HEK293 (cell line): ENCODE data around the gene GSG1.

Source experiments
- CTCF ChIA-PET: fragments of 350-600 bp; formaldehyde crosslinking; extraction: SDS; loops from one replicate; lab custom pipeline; 2021; ENCODE audit warnings: antibody characterized with exemption; lab: Yijun Ruan, JAX
- POLR2A ChIA-PET: fragments of 300-600 bp; formaldehyde crosslinking; extraction: SDS; loops from one replicate; lab custom pipeline; 2020; ENCODE audit warnings: antibody characterized with exemption, inconsistent platforms; lab: Yijun Ruan, JAX
- H3K27ac ChIP-seq: fragments of 200-500 bp; sonication (Bioruptor generic); 2 replicates; pipeline ENCODE4 v1.5.1; 2014; ENCODE audit warnings: low read depth, low read length, control low read depth, inconsistent platforms; ENCODE audit errors: extremely low read depth
- H3K36me3 ChIP-seq, 2 experiments: fragments of 200-500 bp in 1 of 2; sonication (Bioruptor generic) in 1 of 2; 1 replicate in 1 of 2; 2 replicates in 1 of 2; pipeline ENCODE4 v1.5.1; 2014 to 2017; ENCODE audit warnings: inconsistent platforms in 2 of 2, low read length in 2 of 2; ENCODE audit not compliant: control insufficient read depth in 2 of 2, insufficient read depth in 1 of 2
- H3K4me1 ChIP-seq: fragments of 200-500 bp; sonication (Bioruptor generic); 2 replicates; pipeline ENCODE4 v1.5.1; 2014; ENCODE audit warnings: mild to moderate bottlenecking, low read length, inconsistent platforms; ENCODE audit not compliant: control insufficient read depth, insufficient read depth
- H3K4me3 ChIP-seq: 2 replicates; pipeline ENCODE4 v1.5.1; 2011; ENCODE audit warnings: low read depth, mild to moderate bottlenecking, control low read depth, low read length, moderate library complexity
- H3K9me3 ChIP-seq: fragments of 200-500 bp; sonication (Bioruptor generic); 2 replicates; pipeline ENCODE4 v1.5.1; 2014; ENCODE audit warnings: low read depth, low read length, inconsistent platforms; ENCODE audit not compliant: control insufficient read depth, insufficient read depth
- GLI2 ChIP-seq: fragments of 450-650 bp; formaldehyde crosslinking; IDR thresholded peaks from 2 replicates; pipeline ENCODE4; 2017; ENCODE audit warnings: missing biosample characterization, missing genetic modification characterization, low read depth, borderline replicate concordance
- GLI4 ChIP-seq: fragments of 450-650 bp; formaldehyde crosslinking; IDR thresholded peaks from 2 replicates; pipeline ENCODE4 v1.5.1; 2016; ENCODE audit warnings: missing biosample characterization, missing genetic modification characterization
- HOXC10 ChIP-seq: sonication (generic); formaldehyde crosslinking; IDR thresholded peaks from 2 replicates; pipeline ENCODE4 v1.8.1; 2023; ENCODE audit warnings: mild to moderate bottlenecking, missing genetic modification reagents
- KLF10 ChIP-seq: fragments of 450-650 bp; IDR thresholded peaks from 2 replicates; pipeline ENCODE4 v1.5.1; 2018; ENCODE audit warnings: missing biosample characterization, mild to moderate bottlenecking, missing genetic modification characterization
- KLF16 ChIP-seq: fragments of 450-650 bp; formaldehyde crosslinking; IDR thresholded peaks from 2 replicates; pipeline ENCODE4 v1.5.1; 2017; ENCODE audit warnings: missing biosample characterization, missing genetic modification characterization
- KLF7 ChIP-seq: fragments of 450-650 bp; formaldehyde crosslinking; IDR thresholded peaks from 2 replicates; pipeline ENCODE4 v1.5.1; 2016; ENCODE audit warnings: missing biosample characterization, missing genetic modification characterization, borderline replicate concordance
- PRDM1 ChIP-seq: fragments of 450-650 bp; formaldehyde crosslinking; IDR thresholded peaks from 2 replicates; pipeline ENCODE4; 2016; ENCODE audit warnings: missing biosample characterization, missing genetic modification characterization
- SETDB1 ChIP-seq: IDR thresholded peaks from one replicate; pipeline ENCODE4 v1.6.1; 2017; ENCODE audit warnings: mild to moderate bottlenecking, low read length, moderate library complexity, mixed read lengths; ENCODE audit not compliant: insufficient read length
- SP7 ChIP-seq: fragments of 450-650 bp; formaldehyde crosslinking; IDR thresholded peaks from 2 replicates; pipeline ENCODE4 v1.5.1; 2016; ENCODE audit warnings: missing biosample characterization, missing genetic modification characterization
- ZBTB48 ChIP-seq: fragments of 450-650 bp; formaldehyde crosslinking; IDR thresholded peaks from 2 replicates; pipeline ENCODE4 v1.5.1; 2016; ENCODE audit warnings: missing biosample characterization, missing genetic modification characterization
- ZNF138 ChIP-seq: fragments of 450-650 bp; formaldehyde crosslinking; IDR thresholded peaks from 2 replicates; pipeline ENCODE4 v1.5.1; 2016; ENCODE audit warnings: missing biosample characterization, missing genetic modification characterization, borderline replicate concordance
- ZNF335 ChIP-seq: fragments of 450-650 bp; formaldehyde crosslinking; conservative IDR thresholded peaks from 2 replicates; pipeline ENCODE4 v1.5.1; 2016; ENCODE audit warnings: missing biosample characterization, missing genetic modification characterization
- ZNF366 ChIP-seq: fragments of 450-650 bp; formaldehyde crosslinking; conservative IDR thresholded peaks from 2 replicates; pipeline ENCODE4 v1.5.1; 2016; ENCODE audit warnings: missing biosample characterization, missing genetic modification characterization
- ZNF37A ChIP-seq: fragments of 450-650 bp; IDR thresholded peaks from 2 replicates; pipeline ENCODE4 v1.5.1; 2018; ENCODE audit warnings: missing biosample characterization, missing genetic modification characterization
- ZNF404 ChIP-seq: fragments of 450-650 bp; formaldehyde crosslinking; IDR thresholded peaks from 2 replicates; pipeline ENCODE4 v1.5.1; 2017; ENCODE audit warnings: missing biosample characterization, missing genetic modification characterization
- ZNF529 ChIP-seq: fragments of 450-650 bp; formaldehyde crosslinking; IDR thresholded peaks from 2 replicates; pipeline ENCODE4 v1.5.1; 2017; ENCODE audit warnings: missing genetic modification characterization, missing biosample characterization; ENCODE audit not compliant: insufficient replicate concordance
- ZNF558 ChIP-seq: fragments of 450-650 bp; formaldehyde crosslinking; IDR thresholded peaks from 2 replicates; pipeline ENCODE4 v1.5.1; 2016; ENCODE audit warnings: missing biosample characterization, missing genetic modification characterization
- ZNF621 ChIP-seq: fragments of 450-650 bp; formaldehyde crosslinking; IDR thresholded peaks from 2 replicates; pipeline ENCODE4 v1.5.1; 2017; ENCODE audit warnings: missing biosample characterization, missing genetic modification characterization
- ZNF677 ChIP-seq: fragments of 450-650 bp; IDR thresholded peaks from 2 replicates; pipeline ENCODE4 v1.5.0; 2018; ENCODE audit warnings: missing biosample characterization, mild to moderate bottlenecking, missing genetic modification characterization, moderate library complexity
- TF ChIP-seq, protein P1 (sequence below): fragments of 450-650 bp; formaldehyde crosslinking; IDR thresholded peaks from 2 replicates; pipeline ENCODE4 v1.5.1; 2016; ENCODE audit warnings: missing biosample characterization, missing genetic modification characterization
- TF ChIP-seq, protein P2 (sequence below): fragments of 450-650 bp; formaldehyde crosslinking; IDR thresholded peaks from 2 replicates; pipeline ENCODE4 v1.5.1; 2016; ENCODE audit warnings: missing biosample characterization, missing genetic modification characterization, borderline replicate concordance
- TF ChIP-seq, protein P3 (sequence below): fragments of 450-650 bp; formaldehyde crosslinking; IDR thresholded peaks from 2 replicates; pipeline ENCODE4 v1.5.1; 2017; ENCODE audit warnings: missing biosample characterization, missing genetic modification characterization
- TF ChIP-seq, protein P4 (sequence below): fragments of 450-650 bp; formaldehyde crosslinking; IDR thresholded peaks from 2 replicates; pipeline ENCODE4 v1.5.1; 2016; ENCODE audit warnings: missing biosample characterization, missing genetic modification characterization, low read depth
- TF ChIP-seq, protein P5 (sequence below): fragments of 450-650 bp; formaldehyde crosslinking; IDR thresholded peaks from 2 replicates; pipeline ENCODE4 v1.5.1; 2016; ENCODE audit warnings: missing biosample characterization, missing genetic modification characterization

GSG1 gene

DNA sequence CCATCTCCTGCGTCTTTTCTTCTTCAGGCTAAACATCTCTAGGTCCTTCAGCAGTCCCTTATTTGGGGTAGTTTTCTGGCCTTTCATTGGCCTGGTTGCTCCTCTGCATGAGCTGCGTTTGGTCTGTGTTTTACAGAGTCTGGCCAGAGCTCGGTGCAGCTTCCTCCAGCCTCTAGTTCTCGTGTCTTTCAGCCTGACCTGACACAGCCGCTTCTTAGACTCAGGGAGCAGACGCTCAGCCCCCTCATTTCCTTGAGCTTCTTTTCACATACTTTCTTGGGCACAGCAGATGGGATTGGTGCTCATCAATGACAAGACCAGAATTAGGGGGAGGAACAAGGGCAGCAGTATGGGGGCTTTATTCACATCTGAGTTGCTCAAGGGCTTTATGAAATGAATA is 13.6 kb upstream of the GSG1 start:
- no peak overlapping the region for H3K4me3 ChIP-seq
- POLR2A ChIA-PET: no interaction called here
- no peak overlapping the region for H3K27ac ChIP-seq
- CTCF ChIA-PET: interaction anchor here (0.6 to 2.2 kb wide), 4 partner anchors 18 to 540 kb away, joined by 3 to 8 read pairs (median 4); no protein-coding TSS in a partner anchor
- TF ChIP-seq KLF10 (tag by site-specific recombination) (no peak), ZNF677 (tag by site-specific recombination) (no peak), KLF7 (tag by site-specific recombination) (no peak), ZNF335 (tag by site-specific recombination) (no peak), ZNF37A (tag by site-specific recombination) (no peak)
- TF ChIP-seq, protein P1, sequence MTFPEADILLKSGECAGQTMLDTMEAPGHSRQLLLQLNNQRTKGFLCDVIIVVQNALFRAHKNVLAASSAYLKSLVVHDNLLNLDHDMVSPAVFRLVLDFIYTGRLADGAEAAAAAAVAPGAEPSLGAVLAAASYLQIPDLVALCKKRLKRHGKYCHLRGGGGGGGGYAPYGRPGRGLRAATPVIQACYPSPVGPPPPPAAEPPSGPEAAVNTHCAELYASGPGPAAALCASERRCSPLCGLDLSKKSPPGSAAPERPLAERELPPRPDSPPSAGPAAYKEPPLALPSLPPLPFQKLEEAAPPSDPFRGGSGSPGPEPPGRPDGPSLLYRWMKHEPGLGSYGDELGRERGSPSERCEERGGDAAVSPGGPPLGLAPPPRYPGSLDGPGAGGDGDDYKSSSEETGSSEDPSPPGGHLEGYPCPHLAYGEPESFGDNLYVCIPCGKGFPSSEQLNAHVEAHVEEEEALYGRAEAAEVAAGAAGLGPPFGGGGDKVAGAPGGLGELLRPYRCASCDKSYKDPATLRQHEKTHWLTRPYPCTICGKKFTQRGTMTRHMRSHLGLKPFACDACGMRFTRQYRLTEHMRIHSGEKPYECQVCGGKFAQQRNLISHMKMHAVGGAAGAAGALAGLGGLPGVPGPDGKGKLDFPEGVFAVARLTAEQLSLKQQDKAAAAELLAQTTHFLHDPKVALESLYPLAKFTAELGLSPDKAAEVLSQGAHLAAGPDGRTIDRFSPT (tag by site-specific recombination): no peak
- TF ChIP-seq, protein P2, sequence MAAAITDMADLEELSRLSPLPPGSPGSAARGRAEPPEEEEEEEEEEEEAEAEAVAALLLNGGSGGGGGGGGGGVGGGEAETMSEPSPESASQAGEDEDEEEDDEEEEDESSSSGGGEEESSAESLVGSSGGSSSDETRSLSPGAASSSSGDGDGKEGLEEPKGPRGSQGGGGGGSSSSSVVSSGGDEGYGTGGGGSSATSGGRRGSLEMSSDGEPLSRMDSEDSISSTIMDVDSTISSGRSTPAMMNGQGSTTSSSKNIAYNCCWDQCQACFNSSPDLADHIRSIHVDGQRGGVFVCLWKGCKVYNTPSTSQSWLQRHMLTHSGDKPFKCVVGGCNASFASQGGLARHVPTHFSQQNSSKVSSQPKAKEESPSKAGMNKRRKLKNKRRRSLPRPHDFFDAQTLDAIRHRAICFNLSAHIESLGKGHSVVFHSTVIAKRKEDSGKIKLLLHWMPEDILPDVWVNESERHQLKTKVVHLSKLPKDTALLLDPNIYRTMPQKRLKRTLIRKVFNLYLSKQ (tag by site-specific recombination): no peak
- TF ChIP-seq, all 188 proteins: peak for 0
- Histone ChIP-seq H3K4me1 (no peaks in the 10 kb centered on the region), H3K9me3 (no peaks in the 10 kb centered on the region), H3K36me3 (no peaks in the 10 kb centered on the region)

DNA sequence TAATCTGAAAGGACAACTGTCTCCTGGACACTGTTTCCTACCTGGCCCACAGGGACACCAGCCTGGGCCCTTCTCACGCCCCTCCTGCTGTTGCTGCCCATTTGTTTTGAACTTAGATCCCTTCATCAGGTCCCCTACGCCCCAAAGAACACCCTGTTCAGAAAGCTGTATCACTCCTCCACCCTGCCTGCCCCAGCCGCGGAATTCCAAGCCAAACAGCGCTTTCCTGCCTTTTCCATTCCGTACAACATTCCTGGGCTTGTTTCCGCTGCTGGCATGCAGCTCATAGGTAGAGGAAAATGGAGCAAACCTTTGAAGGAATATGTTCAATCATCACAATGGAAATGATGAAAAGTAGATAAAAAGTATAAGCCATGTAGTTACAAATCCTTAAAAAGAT is 12.8 kb upstream of the GSG1 start:
- ChIA-PET POLR2A (no interaction called here), CTCF (interaction anchor here (0.7 to 2.2 kb wide), 3 partner anchors 18 to 96 kb away, joined by 3 to 8 read pairs (median 4); no protein-coding TSS in a partner anchor)
- Histone ChIP-seq H3K36me3 (no peaks in the 10 kb centered on the region), H3K4me1 (no peaks in the 10 kb centered on the region), H3K9me3 (no peaks in the 10 kb centered on the region), H3K4me3 (no peak overlapping the region), H3K27ac (no peak overlapping the region)
- TF ChIP-seq ZNF529 (tag by site-specific recombination) (no peak), ZNF366 (no peak), ZBTB48 (tag by site-specific recombination) (no peak), ZNF558 (tag by site-specific recombination) (no peak), PRDM1 (tag by site-specific recombination) (no peak), SETDB1 (no peak), HOXC10 (CRISPR knock-in tag) (no peak), KLF16 (no peak), ZNF138 (tag by site-specific recombination) (no peak), SP7 (tag by site-specific recombination) (no peak), ZNF621 (no peak), GLI2 (tag by site-specific recombination) (no peak), ZNF404 (tag by site-specific recombination) (no peak), GLI4 (no peak)
- TF ChIP-seq, protein P3, sequence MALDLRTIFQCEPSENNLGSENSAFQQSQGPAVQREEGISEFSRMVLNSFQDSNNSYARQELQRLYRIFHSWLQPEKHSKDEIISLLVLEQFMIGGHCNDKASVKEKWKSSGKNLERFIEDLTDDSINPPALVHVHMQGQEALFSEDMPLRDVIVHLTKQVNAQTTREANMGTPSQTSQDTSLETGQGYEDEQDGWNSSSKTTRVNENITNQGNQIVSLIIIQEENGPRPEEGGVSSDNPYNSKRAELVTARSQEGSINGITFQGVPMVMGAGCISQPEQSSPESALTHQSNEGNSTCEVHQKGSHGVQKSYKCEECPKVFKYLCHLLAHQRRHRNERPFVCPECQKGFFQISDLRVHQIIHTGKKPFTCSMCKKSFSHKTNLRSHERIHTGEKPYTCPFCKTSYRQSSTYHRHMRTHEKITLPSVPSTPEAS (tag by site-specific recombination): no peak
- TF ChIP-seq, protein P4, sequence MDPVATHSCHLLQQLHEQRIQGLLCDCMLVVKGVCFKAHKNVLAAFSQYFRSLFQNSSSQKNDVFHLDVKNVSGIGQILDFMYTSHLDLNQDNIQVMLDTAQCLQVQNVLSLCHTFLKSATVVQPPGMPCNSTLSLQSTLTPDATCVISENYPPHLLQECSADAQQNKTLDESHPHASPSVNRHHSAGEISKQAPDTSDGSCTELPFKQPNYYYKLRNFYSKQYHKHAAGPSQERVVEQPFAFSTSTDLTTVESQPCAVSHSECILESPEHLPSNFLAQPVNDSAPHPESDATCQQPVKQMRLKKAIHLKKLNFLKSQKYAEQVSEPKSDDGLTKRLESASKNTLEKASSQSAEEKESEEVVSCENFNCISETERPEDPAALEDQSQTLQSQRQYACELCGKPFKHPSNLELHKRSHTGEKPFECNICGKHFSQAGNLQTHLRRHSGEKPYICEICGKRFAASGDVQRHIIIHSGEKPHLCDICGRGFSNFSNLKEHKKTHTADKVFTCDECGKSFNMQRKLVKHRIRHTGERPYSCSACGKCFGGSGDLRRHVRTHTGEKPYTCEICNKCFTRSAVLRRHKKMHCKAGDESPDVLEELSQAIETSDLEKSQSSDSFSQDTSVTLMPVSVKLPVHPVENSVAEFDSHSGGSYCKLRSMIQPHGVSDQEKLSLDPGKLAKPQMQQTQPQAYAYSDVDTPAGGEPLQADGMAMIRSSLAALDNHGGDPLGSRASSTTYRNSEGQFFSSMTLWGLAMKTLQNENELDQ: no peak
- TF ChIP-seq, protein P5, sequence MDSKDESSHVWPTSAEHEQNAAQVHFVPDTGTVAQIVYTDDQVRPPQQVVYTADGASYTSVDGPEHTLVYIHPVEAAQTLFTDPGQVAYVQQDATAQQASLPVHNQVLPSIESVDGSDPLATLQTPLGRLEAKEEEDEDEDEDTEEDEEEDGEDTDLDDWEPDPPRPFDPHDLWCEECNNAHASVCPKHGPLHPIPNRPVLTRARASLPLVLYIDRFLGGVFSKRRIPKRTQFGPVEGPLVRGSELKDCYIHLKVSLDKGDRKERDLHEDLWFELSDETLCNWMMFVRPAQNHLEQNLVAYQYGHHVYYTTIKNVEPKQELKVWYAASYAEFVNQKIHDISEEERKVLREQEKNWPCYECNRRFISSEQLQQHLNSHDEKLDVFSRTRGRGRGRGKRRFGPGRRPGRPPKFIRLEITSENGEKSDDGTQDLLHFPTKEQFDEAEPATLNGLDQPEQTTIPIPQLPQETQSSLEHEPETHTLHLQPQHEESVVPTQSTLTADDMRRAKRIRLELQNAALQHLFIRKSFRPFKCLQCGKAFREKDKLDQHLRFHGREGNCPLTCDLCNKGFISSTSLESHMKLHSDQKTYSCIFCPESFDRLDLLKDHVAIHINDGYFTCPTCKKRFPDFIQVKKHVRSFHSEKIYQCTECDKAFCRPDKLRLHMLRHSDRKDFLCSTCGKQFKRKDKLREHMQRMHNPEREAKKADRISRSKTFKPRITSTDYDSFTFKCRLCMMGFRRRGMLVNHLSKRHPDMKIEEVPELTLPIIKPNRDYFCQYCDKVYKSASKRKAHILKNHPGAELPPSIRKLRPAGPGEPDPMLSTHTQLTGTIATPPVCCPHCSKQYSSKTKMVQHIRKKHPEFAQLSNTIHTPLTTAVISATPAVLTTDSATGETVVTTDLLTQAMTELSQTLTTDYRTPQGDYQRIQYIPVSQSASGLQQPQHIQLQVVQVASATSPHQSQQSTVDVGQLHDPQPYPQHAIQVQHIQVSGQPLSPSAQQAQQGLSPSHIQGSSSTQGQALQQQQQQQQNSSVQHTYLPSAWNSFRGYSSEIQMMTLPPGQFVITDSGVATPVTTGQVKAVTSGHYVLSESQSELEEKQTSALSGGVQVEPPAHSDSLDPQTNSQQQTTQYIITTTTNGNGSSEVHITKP (tag by site-specific recombination): no peak
